Natural killer cell (primary cell): ENCODE results near the gene PRKN. TPM values are rescaled to one million over a fixed set of nuclear protein-coding genes. Genes with fewer than 3 reads are reported as not detected.

Source experiments
- ATAC-seq, 3 donors: fragments of 150-1000 bp in 2 of 3; fragments of 200-7000 bp in 1 of 3; cut with Tn5 transposase; 1 replicate in 1 of 3; 2 replicates in 2 of 3; pipeline ENCODE4 v1.10.0; 2021; ENCODE audit warnings: mild to moderate bottlenecking in 2 of 3, moderate library complexity in 2 of 3
- DNase-seq, 2 donors: peaks; one replicate each; pipeline versions ENCODE4 v3.0.0 to v3.0.0-alpha.2; 2013 to 2021; ENCODE audit warnings: mixed read lengths in 1 of 2
- H3K27ac ChIP-seq: one replicate; pipeline ENCODE4 v1.5.1; 2013; ENCODE audit warnings: mild to moderate bottlenecking, low read length
- H3K27me3 ChIP-seq: one replicate; pipeline ENCODE4 v1.6.1; 2013; ENCODE audit warnings: low read length; ENCODE audit not compliant: control insufficient read depth, insufficient read depth
- H3K36me3 ChIP-seq: one replicate; pipeline ENCODE4 v1.6.1; 2013; ENCODE audit warnings: low read length; ENCODE audit not compliant: control insufficient read depth, insufficient read depth
- H3K4me1 ChIP-seq: one replicate; pipeline ENCODE4 v1.6.1; 2013; ENCODE audit warnings: low read length; ENCODE audit not compliant: control insufficient read depth, insufficient read depth
- H3K4me3 ChIP-seq: one replicate; pipeline ENCODE4 v1.5.1; 2013; ENCODE audit warnings: low read length
- H3K9me3 ChIP-seq: one replicate; pipeline ENCODE4 v1.6.1; 2013; ENCODE audit warnings: low read length; ENCODE audit not compliant: control insufficient read depth, insufficient read depth
- H3K27ac Mint-ChIP-seq, 2 donors: one replicate each; pipeline ENCODE4 v1.8.0; 2022; ENCODE audit warnings: mild to moderate bottlenecking in 2 of 2, mixed read lengths in 2 of 2, moderate library complexity in 1 of 2
- H3K27me3 Mint-ChIP-seq, 2 donors: one replicate each; pipeline ENCODE4 v1.8.0; 2022; ENCODE audit warnings: low read depth in 2 of 2, mixed read lengths in 2 of 2
- H3K36me3 Mint-ChIP-seq: one replicate; pipeline ENCODE4 v1.8.0; 2022; ENCODE audit warnings: mixed read lengths
- H3K4me1 Mint-ChIP-seq, 2 donors: one replicate each; pipeline ENCODE4 v1.8.0; 2022; ENCODE audit warnings: mixed read lengths in 2 of 2
- H3K4me3 Mint-ChIP-seq: one replicate; pipeline ENCODE4 v1.8.0; 2022; ENCODE audit warnings: mild to moderate bottlenecking, moderate library complexity, mixed read lengths
- H3K9me3 Mint-ChIP-seq, 2 donors: one replicate each; pipeline ENCODE4 v1.8.0; 2022; ENCODE audit warnings: mixed read lengths in 2 of 2
- WGBS: methylation state at CpG from one replicate; pipeline ENCODE4 v1.1.7; 2013; ENCODE audit warnings: missing lambda C conversion rate; ENCODE audit not compliant: insufficient coverage; 5-methylcytosine and 5-hydroxymethylcytosine counted together
- intact Hi-C: fragments of 100-400 bp; cut with micrococcal nuclease; formaldehyde crosslinking; loops from one replicate; pipeline ENCODE4 v1.14.2; 2022
- total RNA-seq, 4 donors: library from RNA; stranded (reverse); fragments of 120-200 nt in 1 of 4; gene quantifications; one replicate each; pipeline versions ENCODE4 v1.2.3 to v1.2.4, GENCODE V29; 2013 to 2022
- TF ChIP-seq, protein P1 (sequence below): fragments of 200-600 bp; IDR thresholded peaks from one replicate; pipeline ENCODE4 v1.8.0; 2022; ENCODE audit warnings: antibody characterized with exemption

The PRKN gene
- total RNA-seq, 3 donors from 2014 or later (not counting 1 experiment from before 2014, with no cell fraction given) = 1.4 to 1.9 (median 1.9) TPM

DNA sequence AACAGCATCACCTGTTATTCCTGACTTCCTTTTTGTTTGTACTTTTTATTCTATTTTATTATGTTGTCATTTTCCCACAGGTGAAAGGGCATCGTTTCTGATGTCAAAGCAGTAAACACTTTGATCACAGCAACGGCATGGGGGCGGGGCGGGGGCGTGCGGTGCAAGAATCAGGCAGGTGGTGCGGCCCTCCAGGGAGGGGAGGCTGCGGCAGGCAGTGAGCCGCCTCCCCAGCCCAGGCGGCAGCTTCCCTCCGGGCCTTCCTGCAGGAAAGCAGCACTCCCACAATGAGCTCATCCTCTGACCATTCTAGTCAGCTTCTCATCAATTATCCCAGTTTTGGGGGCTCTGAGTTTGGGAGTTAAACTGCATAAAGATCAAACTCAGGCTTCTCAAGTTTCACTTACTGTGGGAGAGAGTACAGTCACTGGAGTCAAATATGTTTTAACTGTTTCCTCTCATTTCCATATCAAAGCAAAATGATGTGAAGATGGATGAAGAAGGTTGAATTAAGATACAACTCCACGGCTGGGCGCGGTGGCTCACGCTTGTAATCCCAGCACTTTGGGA is 845.3 kb downstream of the PRKN start:
- TF ChIP-seq, protein P1, sequence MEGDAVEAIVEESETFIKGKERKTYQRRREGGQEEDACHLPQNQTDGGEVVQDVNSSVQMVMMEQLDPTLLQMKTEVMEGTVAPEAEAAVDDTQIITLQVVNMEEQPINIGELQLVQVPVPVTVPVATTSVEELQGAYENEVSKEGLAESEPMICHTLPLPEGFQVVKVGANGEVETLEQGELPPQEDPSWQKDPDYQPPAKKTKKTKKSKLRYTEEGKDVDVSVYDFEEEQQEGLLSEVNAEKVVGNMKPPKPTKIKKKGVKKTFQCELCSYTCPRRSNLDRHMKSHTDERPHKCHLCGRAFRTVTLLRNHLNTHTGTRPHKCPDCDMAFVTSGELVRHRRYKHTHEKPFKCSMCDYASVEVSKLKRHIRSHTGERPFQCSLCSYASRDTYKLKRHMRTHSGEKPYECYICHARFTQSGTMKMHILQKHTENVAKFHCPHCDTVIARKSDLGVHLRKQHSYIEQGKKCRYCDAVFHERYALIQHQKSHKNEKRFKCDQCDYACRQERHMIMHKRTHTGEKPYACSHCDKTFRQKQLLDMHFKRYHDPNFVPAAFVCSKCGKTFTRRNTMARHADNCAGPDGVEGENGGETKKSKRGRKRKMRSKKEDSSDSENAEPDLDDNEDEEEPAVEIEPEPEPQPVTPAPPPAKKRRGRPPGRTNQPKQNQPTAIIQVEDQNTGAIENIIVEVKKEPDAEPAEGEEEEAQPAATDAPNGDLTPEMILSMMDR = no peak
- no peaks in the 10 kb centered on the region for H3K36me3 Mint-ChIP-seq
- no peaks in the 10 kb centered on the region for H3K4me1 Mint-ChIP-seq
- no peaks in the 10 kb centered on the region for H3K9me3 Mint-ChIP-seq
- no peaks in the 10 kb centered on the region for H3K27me3 Mint-ChIP-seq
- no peak for DNase-seq
- no peaks in the 10 kb centered on the region for H3K4me1 ChIP-seq
- no peaks in the 10 kb centered on the region for H3K36me3 ChIP-seq
- H3K27me3 ChIP-seq = no peaks in the 10 kb centered on the region
- no peak overlapping the region for H3K27ac ChIP-seq
- no peaks in the 10 kb centered on the region for H3K9me3 ChIP-seq
- no peak overlapping the region for H3K4me3 Mint-ChIP-seq
- no peak overlapping the region for H3K4me3 ChIP-seq
- H3K27ac Mint-ChIP-seq = no peak overlapping the region
- WGBS = 94% methylated on average over 12 of the region's 15 CpGs
- ATAC-seq = no peak
- intact Hi-C loops = no loop called here

DNA sequence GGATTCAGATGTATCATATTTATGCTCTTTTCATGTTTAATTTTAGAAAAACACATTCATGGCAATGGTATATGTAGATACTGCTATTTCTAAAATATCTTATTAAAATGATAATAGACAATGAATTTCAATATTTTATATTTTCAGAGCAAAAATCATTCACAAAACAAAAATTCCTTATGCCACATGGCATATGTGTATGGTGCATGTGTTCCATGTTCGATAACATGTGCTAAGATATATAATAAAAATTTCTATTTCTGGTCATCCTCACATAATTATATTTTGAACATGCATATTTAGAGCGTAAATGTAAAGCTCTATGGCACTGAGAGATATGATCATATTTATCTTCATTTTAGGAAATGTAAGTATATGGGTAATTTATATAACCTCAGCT is 847.5 kb downstream of the PRKN start:
- no peaks in the 10 kb centered on the region for H3K36me3 Mint-ChIP-seq
- H3K4me3 ChIP-seq = no peak overlapping the region
- no peak for ATAC-seq

DNA sequence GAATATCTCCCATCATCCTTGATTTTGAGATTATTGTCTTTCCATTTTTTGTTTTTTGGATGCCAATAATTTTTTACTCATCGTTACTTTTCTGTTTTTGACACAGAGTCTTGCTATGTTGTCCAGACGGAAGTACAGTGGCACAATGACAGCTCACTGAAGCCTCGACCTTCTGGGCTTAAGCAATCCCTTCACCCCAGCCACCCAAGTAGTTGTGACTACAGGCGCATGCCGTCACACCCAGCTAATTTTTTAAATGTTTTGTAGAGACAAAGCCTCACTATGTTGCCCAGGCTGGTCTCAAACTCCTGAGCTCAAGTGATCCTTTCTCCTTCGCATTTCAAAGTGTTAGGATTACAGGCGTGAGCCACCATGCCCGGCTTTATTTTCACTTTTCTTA is 851.3 kb downstream of the PRKN start:
- Mint-ChIP-seq H3K27me3 (no peaks in the 10 kb centered on the region), H3K9me3 (peaks cover 0 to 2% of the 10 kb centered on the region in 2 donors), H3K4me3 (no peak overlapping the region), H3K4me1 (no peaks in the 10 kb centered on the region), H3K27ac (no peak overlapping the region), H3K36me3 (no peaks in the 10 kb centered on the region)
- Histone ChIP-seq H3K9me3 (no peaks in the 10 kb centered on the region), H3K27me3 (no peaks in the 10 kb centered on the region), H3K36me3 (no peaks in the 10 kb centered on the region), H3K27ac (no peak overlapping the region), H3K4me1 (no peaks in the 10 kb centered on the region), H3K4me3 (no peak overlapping the region)
- intact Hi-C loops = no loop called here
- TF ChIP-seq, protein P1 = no peak
- DNase-seq = no peak
- WGBS = 93% methylated on average over 6 of the region's 8 CpGs
- ATAC-seq = no peak

More for the DNA sequence above, 847.5 kb downstream of the PRKN start:
- no peak for DNase-seq
- no CpG with 5 or more reads among the region's 2 CpGs for WGBS
- Histone ChIP-seq H3K36me3 (no peaks in the 10 kb centered on the region), H3K27ac (no peak overlapping the region), H3K9me3 (no peaks in the 10 kb centered on the region), H3K27me3 (no peaks in the 10 kb centered on the region), H3K4me1 (no peaks in the 10 kb centered on the region)
- Mint-ChIP-seq H3K4me3 (no peak overlapping the region), H3K27me3 (no peaks in the 10 kb centered on the region), H3K4me1 (no peaks in the 10 kb centered on the region), H3K27ac (no peak overlapping the region), H3K9me3 (no peaks in the 10 kb centered on the region)
- intact Hi-C loops = no loop called here
- TF ChIP-seq, protein P1 = no peak
